ENCODE data around the gene IL1R2.

- TF ChIP-seq POLR2A (IDR thresholded peaks at IDR 0.05; ENCODE audit: low read depth, low read length) (no peak), PAX5 (IDR thresholded peaks at IDR 0.05; ENCODE audit: insufficient read depth, low read length, severe bottlenecking) (no peak), TAF1 (IDR thresholded peaks at IDR 0.05; ENCODE audit: low read depth, low read length) (no peak), POLR2AphosphoS5 (IDR thresholded peaks at IDR 0.05; ENCODE audit: low read depth, low read length) (no peak)
Measured at GRCh38 chr2:102012061-102012614, 20.4 kb downstream of the IL1R2 start.
